HG03039 (cell line): ENCODE data around the gene GOLIM4.

Experiments
- ATAC-seq: cut with Tn5 transposase; IDR thresholded peaks from one replicate; pipeline ENCODE4 v1.9.1; 2021; ENCODE audit warnings: mild to moderate bottlenecking, moderate library complexity; ENCODE audit not compliant: unreplicated experiment

The GOLIM4 gene

GRCh38 chr3:168100777-168101492 lies 5.2 kb upstream of the GOLIM4 start:
- ATAC-seq = no peak

GRCh38 chr3:168097381-168097780 lies 1.7 kb upstream of the GOLIM4 start:
- ATAC-seq = no peak

GRCh38 chr3:168096210-168096652 lies 507 bp upstream of the GOLIM4 start:
- peak; percentile 4 for ATAC-seq

- ATAC-seq = peak; percentile 30
Observed at GRCh38 chr3:168094877-168095610, 680 bp downstream of the GOLIM4 start.

- no peak for ATAC-seq
Observed at GRCh38 chr3:168094580-168094876, 1.2 kb downstream of the GOLIM4 start.

- ATAC-seq = no peak
Observed at GRCh38 chr3:168093790-168094189, 1.9 kb downstream of the GOLIM4 start.

- ATAC-seq = no peak
Observed at GRCh38 chr3:168093229-168093628, 2.5 kb downstream of the GOLIM4 start.

- no peak for ATAC-seq
Observed at GRCh38 chr3:168091941-168092340, 3.8 kb downstream of the GOLIM4 start.

GRCh38 chr3:168091302-168091858 lies 4.3 kb downstream of the GOLIM4 start:
- ATAC-seq = no peak

- no peak for ATAC-seq
Observed at GRCh38 chr3:168090306-168091085, 5.2 kb downstream of the GOLIM4 start.

- no peak for ATAC-seq
Observed at GRCh38 chr3:168089179-168089771, 6.4 kb downstream of the GOLIM4 start.

GRCh38 chr3:168088106-168088720 lies 7.5 kb downstream of the GOLIM4 start:
- ATAC-seq = peak; percentile 64

GRCh38 chr3:168087539-168087938 lies 8.2 kb downstream of the GOLIM4 start:
- no peak for ATAC-seq

GRCh38 chr3:168086541-168087260 lies 9.0 kb downstream of the GOLIM4 start:
- no peak for ATAC-seq

- peak; percentile 53 for ATAC-seq
Observed at GRCh38 chr3:168085491-168086119, 10.1 kb downstream of the GOLIM4 start.

GRCh38 chr3:168083906-168084305 lies 11.8 kb downstream of the GOLIM4 start:
- no peak for ATAC-seq

- ATAC-seq = no peak
Observed at GRCh38 chr3:168081856-168082255, 13.9 kb downstream of the GOLIM4 start.

- no peak for ATAC-seq
Observed at GRCh38 chr3:168081171-168081771, 14.5 kb downstream of the GOLIM4 start.
